ENCODE results near the gene SQSTM1.

- TF ChIP-seq MAX (IDR thresholded peaks at IDR 0.05; ENCODE audit: low read depth, low read length) (no peak), CTCF (IDR thresholded peaks at IDR 0.05; ENCODE audit: low read depth, low read length) (no peak)
Observed at GRCh38 chr5:179854356-179854755, 33.7 kb downstream of the SQSTM1 start.
